ENCODE measurements around the gene PICALM.

DNA sequence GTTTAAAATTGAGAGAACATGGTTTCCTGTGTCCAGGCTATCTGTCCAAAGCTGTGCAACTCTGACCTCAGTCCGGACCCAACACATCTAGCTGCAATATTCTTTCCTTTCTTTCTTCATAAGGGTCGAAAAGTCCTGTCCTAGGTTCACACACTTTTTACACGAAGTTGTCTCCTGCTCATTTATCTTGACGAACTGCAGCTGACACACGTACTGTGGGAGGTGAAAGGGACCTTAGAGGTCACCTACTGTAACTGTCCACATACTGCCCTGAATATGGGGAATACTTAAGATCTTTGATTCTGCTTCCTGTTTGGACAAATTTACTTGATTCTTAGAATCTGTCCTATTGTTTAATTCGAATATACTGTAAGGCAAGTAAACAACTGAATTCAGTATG lies 107.8 kb downstream of the PICALM start:
- TF ChIP-seq, protein P1, sequence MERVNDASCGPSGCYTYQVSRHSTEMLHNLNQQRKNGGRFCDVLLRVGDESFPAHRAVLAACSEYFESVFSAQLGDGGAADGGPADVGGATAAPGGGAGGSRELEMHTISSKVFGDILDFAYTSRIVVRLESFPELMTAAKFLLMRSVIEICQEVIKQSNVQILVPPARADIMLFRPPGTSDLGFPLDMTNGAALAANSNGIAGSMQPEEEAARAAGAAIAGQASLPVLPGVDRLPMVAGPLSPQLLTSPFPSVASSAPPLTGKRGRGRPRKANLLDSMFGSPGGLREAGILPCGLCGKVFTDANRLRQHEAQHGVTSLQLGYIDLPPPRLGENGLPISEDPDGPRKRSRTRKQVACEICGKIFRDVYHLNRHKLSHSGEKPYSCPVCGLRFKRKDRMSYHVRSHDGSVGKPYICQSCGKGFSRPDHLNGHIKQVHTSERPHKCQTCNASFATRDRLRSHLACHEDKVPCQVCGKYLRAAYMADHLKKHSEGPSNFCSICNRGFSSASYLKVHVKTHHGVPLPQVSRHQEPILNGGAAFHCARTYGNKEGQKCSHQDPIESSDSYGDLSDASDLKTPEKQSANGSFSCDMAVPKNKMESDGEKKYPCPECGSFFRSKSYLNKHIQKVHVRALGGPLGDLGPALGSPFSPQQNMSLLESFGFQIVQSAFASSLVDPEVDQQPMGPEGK (CRISPR knock-in tag; IDR thresholded peaks at IDR 0.05; ENCODE audit: borderline replicate concordance): no peak
- TF ChIP-seq PPARA (CRISPR knock-in tag; IDR thresholded peaks at IDR 0.05; ENCODE audit: borderline replicate concordance) (no peak), ZFP3 (CRISPR knock-in tag; IDR thresholded peaks at IDR 0.05) (no peak), CREB5 (CRISPR knock-in tag; IDR thresholded peaks at IDR 0.05; ENCODE audit: low read depth) (no peak), SNAI2 (CRISPR knock-in tag; IDR thresholded peaks at IDR 0.05) (no peak)

Measured in SK-N-SH treated with all-trans-retinoic acid at 6 μM for 48 hours (cell line).